Nephron (organoid): ENCODE data around the gene C4B.
"Not testable (repeated sequence)": the region's sequence is repeated elsewhere in the genome, so short reads cannot be mapped to it uniquely, and the experiment has no call there.

ENCODE experiments used
- H3K27ac Mint-ChIP-seq, 3 experiments: 2 replicates each; pipeline ENCODE4 v1.8.0; 2020; ENCODE audit warnings: mixed read lengths in 3 of 3, mild to moderate bottlenecking in 2 of 3, moderate library complexity in 1 of 3
- H3K27me3 Mint-ChIP-seq: 2 replicates; pipeline ENCODE4 v1.8.0; 2021; ENCODE audit warnings: low read depth, mild to moderate bottlenecking, moderate library complexity, mixed read lengths
- H3K36me3 Mint-ChIP-seq: 2 replicates; pipeline ENCODE4 v1.8.0; 2020; ENCODE audit warnings: low read depth, mixed read lengths
- H3K4me1 Mint-ChIP-seq: 2 replicates; pipeline ENCODE4 v1.8.0; 2020; ENCODE audit warnings: mixed read lengths
- H3K4me3 Mint-ChIP-seq, 3 experiments: 2 replicates each; pipeline ENCODE4 v1.8.0; 2020; ENCODE audit warnings: mild to moderate bottlenecking in 3 of 3, mixed read lengths in 3 of 3, moderate library complexity in 2 of 3
- H3K9me3 Mint-ChIP-seq: 2 replicates; pipeline ENCODE4 v1.8.0; 2020; ENCODE audit warnings: mixed read lengths
- CTCF ChIP-seq, 3 experiments: fragments of 200-600 bp; sonication (generic); IDR thresholded peaks; one replicate each; pipeline ENCODE4 v1.5.0; 2021; ENCODE audit warnings: antibody characterized with exemption in 3 of 3; ENCODE audit not compliant: unreplicated experiment in 3 of 3

Gene C4B

GRCh38 chr6:32057966-32058365 is 43.4 kb downstream of the C4B start:
- H3K4me1 Mint-ChIP-seq = peaks cover 9% of the 10 kb centered on the region

GRCh38 chr6:32058511-32058963 is 43.9 kb downstream of the C4B start:
- Mint-ChIP-seq H3K4me3 (no peak overlapping the region), H3K27me3 (no peaks in the 10 kb centered on the region), H3K9me3 (no peaks in the 10 kb centered on the region), H3K36me3 (no peaks in the 10 kb centered on the region), H3K27ac (peak overlapping the region in 2 of 3 experiments; percentile 39 to 42), H3K4me1 (peaks cover 9% of the 10 kb centered on the region)
- TF ChIP-seq CTCF (IDR thresholded peaks at IDR 0.05; ENCODE audit: unreplicated experiment in 3 of 3) = no peak

More at GRCh38 chr6:32057966-32058365, 43.4 kb downstream of the C4B start:
- H3K27ac Mint-ChIP-seq = peak overlapping the region in 2 of 3 experiments; percentile 42 to 66
- no peak overlapping the region for H3K4me3 Mint-ChIP-seq
- no peak for TF ChIP-seq CTCF (IDR thresholded peaks at IDR 0.05; ENCODE audit: unreplicated experiment in 3 of 3)
- H3K9me3 Mint-ChIP-seq = no peaks in the 10 kb centered on the region
- no peaks in the 10 kb centered on the region for H3K27me3 Mint-ChIP-seq
- H3K36me3 Mint-ChIP-seq = no peaks in the 10 kb centered on the region

- H3K27me3 Mint-ChIP-seq = no peaks in the 10 kb centered on the region
- no peak overlapping the region for H3K4me3 Mint-ChIP-seq
- H3K4me1 Mint-ChIP-seq = peaks cover 9% of the 10 kb centered on the region
- H3K36me3 Mint-ChIP-seq = no peaks in the 10 kb centered on the region
- no peaks in the 10 kb centered on the region for H3K9me3 Mint-ChIP-seq
- no peak for TF ChIP-seq CTCF (IDR thresholded peaks at IDR 0.05; ENCODE audit: unreplicated experiment in 3 of 3)
- peak overlapping the region in 1 of 3 experiments; percentile 46 for H3K27ac Mint-ChIP-seq
These were observed 46.5 kb downstream of the C4B start for GRCh38 chr6:32060966-32061655.

GRCh38 chr6:32064706-32065105 is 50.1 kb downstream of the C4B start:
- Mint-ChIP-seq H3K36me3 (no peaks in the 10 kb centered on the region), H3K27ac (no peak overlapping the region)

GRCh38 chr6:32067521-32067920 is 52.9 kb downstream of the C4B start:
- not testable (repeated sequence) for H3K27me3 Mint-ChIP-seq, H3K4me3 Mint-ChIP-seq, H3K9me3 Mint-ChIP-seq, H3K36me3 Mint-ChIP-seq, H3K27ac Mint-ChIP-seq
- peaks cover 26% of the 10 kb centered on the region for H3K4me1 Mint-ChIP-seq

More at GRCh38 chr6:32064706-32065105, 50.1 kb downstream of the C4B start:
- Mint-ChIP-seq H3K4me1 (peaks cover 5% of the 10 kb centered on the region), H3K9me3 (no peaks in the 10 kb centered on the region), H3K27me3 (no peaks in the 10 kb centered on the region), H3K4me3 (no peak overlapping the region)
- TF ChIP-seq CTCF (IDR thresholded peaks at IDR 0.05; ENCODE audit: unreplicated experiment in 3 of 3) = no peak

GRCh38 chr6:32068315-32068714 is 53.7 kb downstream of the C4B start:
- H3K4me1 Mint-ChIP-seq = peaks cover 32% of the 10 kb centered on the region
- not testable (repeated sequence) for H3K27ac Mint-ChIP-seq, H3K4me3 Mint-ChIP-seq, H3K9me3 Mint-ChIP-seq, H3K36me3 Mint-ChIP-seq, H3K27me3 Mint-ChIP-seq

- Mint-ChIP-seq H3K36me3 (no peaks in the 10 kb centered on the region), H3K27me3 (no peaks in the 10 kb centered on the region), H3K4me3 (no peak overlapping the region), H3K27ac (peak overlapping the region in 2 of 3 experiments; percentile 24 to 56), H3K9me3 (no peaks in the 10 kb centered on the region), H3K4me1 (peaks cover 35% of the 10 kb centered on the region)
- TF ChIP-seq CTCF (IDR thresholded peaks at IDR 0.05; ENCODE audit: unreplicated experiment in 3 of 3) = no peak
These were observed 54.3 kb downstream of the C4B start for GRCh38 chr6:32068867-32069266.
